Breast epithelium (tissue), 4 donors: Measurements from ENCODE around the gene ATP6V0B. TPM values are rescaled to one million over a fixed set of nuclear protein-coding genes. Genes with fewer than 3 reads are reported as not detected.

Source experiments
- DNase-seq, 2 donors: peaks; one replicate each; pipeline ENCODE4 v3.0.0-alpha.2; 2019; ENCODE audit warnings: low spot score in 2 of 2
- H3K27ac ChIP-seq, 2 donors: fragments of 200-600 bp; sonication (generic) in 1 of 2; one replicate each; pipeline ENCODE4 v1.5.1; 2016 to 2019; ENCODE audit warnings: mild to moderate bottlenecking in 1 of 2
- H3K27me3 ChIP-seq, 2 donors: fragments of 200-600 bp; sonication (generic) in 1 of 2; one replicate each; pipeline versions ENCODE4 v1.5.1 to v1.6.0; 2017 to 2019; ENCODE audit warnings: control low read depth in 1 of 2, mild to moderate bottlenecking in 1 of 2
- H3K36me3 ChIP-seq: fragments of 200-600 bp; one replicate; pipeline ENCODE4 v1.5.1; 2019
- H3K4me1 ChIP-seq, 2 donors: fragments of 200-600 bp; sonication (generic); one replicate each; pipeline ENCODE4 v1.5.1; 2016 to 2019; ENCODE audit warnings: control low read depth in 1 of 2
- H3K4me3 ChIP-seq, 3 donors: fragments of 200-600 bp; sonication (generic); 1 replicate in 2 of 3; 2 replicates in 1 of 3; pipeline ENCODE4 v1.5.1; 2016 to 2019; ENCODE audit warnings: mild to moderate bottlenecking in 3 of 3, moderate library complexity in 2 of 3
- H3K9me3 ChIP-seq, 2 donors: fragments of 200-600 bp; sonication (generic) in 1 of 2; one replicate each; pipeline ENCODE4 v1.5.1; 2016 to 2019; ENCODE audit warnings: control low read depth in 1 of 2
- POLR2A ChIP-seq: fragments of 450-650 bp; IDR thresholded peaks from one replicate; pipeline ENCODE4 v1.6.1; 2016; ENCODE audit warnings: antibody characterized with exemption, mild to moderate bottlenecking, moderate library complexity
- POLR2AphosphoS5 ChIP-seq, 3 donors: sonication (generic); formaldehyde crosslinking; IDR thresholded peaks; one replicate each; pipeline ENCODE4 v1.6.1; 2017; ENCODE audit warnings: antibody characterized with exemption in 3 of 3
- intact Hi-C: fragments of 100-400 bp; cut with DNase I; formaldehyde crosslinking; loops from one replicate; pipeline ENCODE4 v1.15.1; 2023; ENCODE audit warnings: low total_unique reads
- total RNA-seq, 3 donors: library from RNA; depleted of rRNA; stranded (reverse); fragments of >200 nt; gene quantifications; one replicate each; pipeline ENCODE4 v1.1.0, GENCODE V29; 2016
- TF ChIP-seq, protein P1 (sequence below), 3 donors: fragments of 450-650 bp; IDR thresholded peaks; one replicate each; pipeline ENCODE4 v1.5.1; 2016 to 2017; ENCODE audit warnings: antibody characterized with exemption in 3 of 3, mild to moderate bottlenecking in 3 of 3, moderate library complexity in 3 of 3

The ATP6V0B gene
- total RNA-seq, 3 donors from 2014 or later = 131 to 156 (median 155) TPM

DNA sequence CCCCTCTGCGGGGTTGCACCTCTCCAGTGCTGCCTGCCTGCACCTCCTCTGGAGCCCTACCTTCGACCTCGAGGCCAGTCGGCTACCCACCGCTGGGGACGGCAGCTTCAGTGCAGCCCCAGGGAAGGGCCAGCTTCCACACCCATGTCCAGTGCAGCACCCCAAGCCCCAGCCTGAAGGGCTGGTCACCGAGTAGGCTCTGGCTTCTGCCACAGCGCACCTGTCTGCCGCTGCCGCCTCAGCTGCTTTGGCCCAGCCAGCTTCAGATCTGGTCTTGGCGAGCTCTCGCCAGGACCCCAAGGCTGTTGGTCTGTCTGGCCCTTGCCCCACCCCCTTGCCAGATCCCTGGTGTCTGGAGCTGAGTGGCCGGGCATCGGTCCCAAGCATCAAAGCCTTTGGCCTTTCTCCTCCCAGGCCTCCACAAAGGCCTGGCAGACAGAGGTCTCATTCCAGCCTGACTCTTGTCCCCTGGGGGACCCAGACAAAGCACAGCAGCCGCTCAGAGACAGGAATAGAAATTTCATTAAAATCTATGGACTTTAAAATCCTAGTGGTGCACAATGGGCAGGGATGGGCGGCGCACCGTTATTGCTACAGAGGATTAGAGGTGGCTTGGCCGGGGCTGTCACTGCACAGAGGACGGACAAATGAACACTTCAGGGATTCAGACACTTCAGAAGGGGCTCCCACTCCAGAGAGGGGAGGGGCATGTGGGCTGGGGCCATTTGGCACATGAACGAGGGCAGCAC is 21.4 kb downstream of the ATP6V0B start:
- Histone ChIP-seq H3K27ac (no peak overlapping the region), H3K4me1 (peaks cover 0 to 1% of the 10 kb centered on the region in 2 donors), H3K27me3 (no peaks in the 10 kb centered on the region), H3K36me3 (no peaks in the 10 kb centered on the region), H3K4me3 (no peak overlapping the region), H3K9me3 (no peaks in the 10 kb centered on the region)
- intact Hi-C loops = loop anchor here (2.0 kb wide), 1 partner anchor 25 kb away; no protein-coding TSS in a partner anchor
- TF ChIP-seq POLR2AphosphoS5 (IDR thresholded peaks at IDR 0.05) = no peak
- TF ChIP-seq POLR2A = no peak
- TF ChIP-seq, protein P1, sequence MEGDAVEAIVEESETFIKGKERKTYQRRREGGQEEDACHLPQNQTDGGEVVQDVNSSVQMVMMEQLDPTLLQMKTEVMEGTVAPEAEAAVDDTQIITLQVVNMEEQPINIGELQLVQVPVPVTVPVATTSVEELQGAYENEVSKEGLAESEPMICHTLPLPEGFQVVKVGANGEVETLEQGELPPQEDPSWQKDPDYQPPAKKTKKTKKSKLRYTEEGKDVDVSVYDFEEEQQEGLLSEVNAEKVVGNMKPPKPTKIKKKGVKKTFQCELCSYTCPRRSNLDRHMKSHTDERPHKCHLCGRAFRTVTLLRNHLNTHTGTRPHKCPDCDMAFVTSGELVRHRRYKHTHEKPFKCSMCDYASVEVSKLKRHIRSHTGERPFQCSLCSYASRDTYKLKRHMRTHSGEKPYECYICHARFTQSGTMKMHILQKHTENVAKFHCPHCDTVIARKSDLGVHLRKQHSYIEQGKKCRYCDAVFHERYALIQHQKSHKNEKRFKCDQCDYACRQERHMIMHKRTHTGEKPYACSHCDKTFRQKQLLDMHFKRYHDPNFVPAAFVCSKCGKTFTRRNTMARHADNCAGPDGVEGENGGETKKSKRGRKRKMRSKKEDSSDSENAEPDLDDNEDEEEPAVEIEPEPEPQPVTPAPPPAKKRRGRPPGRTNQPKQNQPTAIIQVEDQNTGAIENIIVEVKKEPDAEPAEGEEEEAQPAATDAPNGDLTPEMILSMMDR (IDR thresholded peaks at IDR 0.05) = no peak
- no peak for DNase-seq

DNA sequence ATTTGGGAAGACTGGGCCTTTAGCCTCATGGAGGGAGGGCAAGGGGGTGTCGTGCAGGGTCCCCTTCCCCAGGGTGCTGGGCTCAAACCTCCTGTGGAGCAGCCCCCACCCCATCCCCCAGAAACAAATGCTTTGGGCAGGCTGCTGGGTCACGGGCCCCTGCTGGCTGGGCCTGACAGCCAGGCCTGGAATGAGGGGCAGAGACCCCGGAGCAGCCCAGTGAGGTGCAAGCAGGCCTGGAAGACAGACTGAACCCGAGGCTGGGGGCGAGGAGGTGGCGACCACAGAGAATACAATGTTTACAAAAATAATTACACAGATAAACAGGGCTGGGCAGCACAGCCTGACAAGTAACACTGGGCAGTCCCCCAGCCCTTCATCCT is 22.0 kb downstream of the ATP6V0B start:
- H3K27ac ChIP-seq = no peak overlapping the region
- H3K4me3 ChIP-seq = no peak overlapping the region
- no peak for TF ChIP-seq POLR2AphosphoS5 (IDR thresholded peaks at IDR 0.05)
- TF ChIP-seq, protein P1 (IDR thresholded peaks at IDR 0.05) = no peak
- no peaks in the 10 kb centered on the region for H3K4me1 ChIP-seq
- intact Hi-C loops = loop anchor here (2.0 kb wide), 1 partner anchor 24 kb away; no protein-coding TSS in a partner anchor
- no peak for DNase-seq
- no peaks in the 10 kb centered on the region for H3K27me3 ChIP-seq
- no peaks in the 10 kb centered on the region for H3K9me3 ChIP-seq
- H3K36me3 ChIP-seq = no peaks in the 10 kb centered on the region

DNA sequence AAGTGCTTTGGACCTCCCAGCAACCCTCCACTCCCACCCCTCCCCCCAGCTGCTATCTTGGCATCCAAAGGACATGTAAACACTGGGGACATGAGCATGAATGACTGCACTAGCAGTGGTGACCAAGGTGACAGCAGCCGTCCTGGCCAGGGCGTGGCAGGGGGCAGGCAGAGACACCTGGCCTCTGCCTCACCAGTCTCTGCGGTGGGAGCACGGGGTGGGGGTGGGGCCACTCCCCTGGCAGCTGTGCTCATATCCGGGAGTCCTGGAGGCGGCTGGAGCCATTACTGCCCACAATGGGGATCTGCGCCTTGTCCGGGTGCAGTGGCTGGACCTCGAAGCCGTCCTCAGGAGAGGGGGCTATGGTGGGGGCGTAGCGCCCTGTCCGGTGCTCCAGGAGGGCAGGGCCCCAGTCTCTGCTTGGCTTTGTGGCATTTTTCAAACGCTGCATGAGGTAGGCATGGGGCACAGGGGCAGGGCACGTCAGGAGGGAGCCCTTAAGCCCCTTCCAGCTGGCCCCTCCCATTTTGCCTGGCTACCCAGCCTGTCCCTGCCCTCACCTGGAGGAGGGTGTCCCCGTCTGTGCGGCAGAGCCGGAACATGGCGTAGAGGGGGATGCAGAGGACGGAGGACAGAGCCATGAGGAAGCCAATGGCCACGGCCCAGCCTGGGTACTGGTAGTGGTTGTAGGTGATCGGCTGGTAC is 22.7 kb downstream of the ATP6V0B start:
- Histone ChIP-seq H3K36me3 (no peaks in the 10 kb centered on the region), H3K27ac (no peak overlapping the region), H3K27me3 (no peaks in the 10 kb centered on the region), H3K9me3 (no peaks in the 10 kb centered on the region), H3K4me3 (no peak overlapping the region), H3K4me1 (no peaks in the 10 kb centered on the region)
- intact Hi-C loops = loop anchor here (2.0 kb wide), 1 partner anchor 23 kb away; no protein-coding TSS in a partner anchor
- DNase-seq = no peak
- TF ChIP-seq POLR2AphosphoS5 (IDR thresholded peaks at IDR 0.05) (no peak), POLR2A (no peak)
- TF ChIP-seq, protein P1 (IDR thresholded peaks at IDR 0.05) = no peak

DNA sequence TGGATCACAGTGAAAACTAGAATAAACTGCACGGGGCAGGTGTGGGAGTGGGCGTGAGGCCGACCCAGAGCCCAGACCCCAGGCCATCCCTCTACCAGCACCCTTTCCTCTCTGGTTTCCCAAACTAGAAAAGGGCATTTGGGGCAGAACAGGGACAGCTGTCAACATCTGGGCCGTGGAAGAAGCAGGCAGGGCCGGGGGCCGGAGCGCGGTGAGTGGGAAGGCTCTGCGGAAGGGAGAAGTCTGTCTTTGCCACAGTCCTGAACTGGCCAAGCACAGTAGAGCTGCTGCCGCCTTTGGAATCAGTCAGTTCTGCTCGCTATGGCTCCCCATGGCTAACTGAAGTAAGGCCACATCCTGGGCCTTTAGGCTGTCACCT is 23.2 kb downstream of the ATP6V0B start:
- H3K4me1 ChIP-seq = no peaks in the 10 kb centered on the region
- no peaks in the 10 kb centered on the region for H3K36me3 ChIP-seq
- TF ChIP-seq POLR2A (no peak), POLR2AphosphoS5 (IDR thresholded peaks at IDR 0.05) (no peak)
- TF ChIP-seq, protein P1 (IDR thresholded peaks at IDR 0.05) = no peak
- H3K27ac ChIP-seq = no peak overlapping the region
- no peaks in the 10 kb centered on the region for H3K9me3 ChIP-seq
- no peaks in the 10 kb centered on the region for H3K27me3 ChIP-seq
- intact Hi-C loops = loop anchor here (2.0 kb wide), 1 partner anchor 23 kb away; no protein-coding TSS in a partner anchor
- H3K4me3 ChIP-seq = no peak overlapping the region
- DNase-seq = no peak

DNA sequence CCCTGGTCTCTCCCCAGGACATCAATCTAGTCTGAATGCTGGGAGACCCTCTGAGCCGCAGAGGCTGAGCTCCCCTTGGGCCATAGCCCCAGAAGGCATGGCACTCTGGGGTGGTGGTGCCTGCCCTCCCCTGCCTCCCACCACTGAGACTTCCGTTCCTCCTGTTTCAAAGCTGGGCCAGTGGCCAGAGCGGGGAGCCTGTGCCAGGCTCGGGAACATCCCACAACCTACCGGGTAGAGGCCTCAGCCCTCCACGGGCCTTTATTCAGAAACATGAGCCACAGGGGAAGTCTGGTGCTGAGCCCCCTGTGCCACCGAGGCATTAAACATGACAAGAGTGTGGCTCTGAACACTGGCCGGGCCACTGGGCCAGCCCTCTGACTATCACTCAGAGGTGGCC is 24.7 kb downstream of the ATP6V0B start:
- no peaks in the 10 kb centered on the region for H3K36me3 ChIP-seq
- no peak for TF ChIP-seq POLR2A
- TF ChIP-seq, protein P1 (IDR thresholded peaks at IDR 0.05) = no peak
- no peak for TF ChIP-seq POLR2AphosphoS5 (IDR thresholded peaks at IDR 0.05)
- H3K9me3 ChIP-seq = no peaks in the 10 kb centered on the region
- no peak overlapping the region for H3K27ac ChIP-seq
- no peaks in the 10 kb centered on the region for H3K4me1 ChIP-seq
- DNase-seq = no peak
- H3K4me3 ChIP-seq = no peak overlapping the region
- intact Hi-C loops = no loop called here
- H3K27me3 ChIP-seq = no peaks in the 10 kb centered on the region
